Ectodermal cell (in vitro differentiated cells): ENCODE results near the gene ANGEL1.
A peak's percentile ranks its signal among the peaks of the same experiment; 100 is the strongest.

Experiments
- H3K27ac ChIP-seq: 2 replicates; pipeline ENCODE4 v1.7.0; 2013; ENCODE audit warnings: mild to moderate bottlenecking, low read depth, low read length; ENCODE audit not compliant: insufficient read depth, poor library complexity, severe bottlenecking
- H3K27me3 ChIP-seq: 2 replicates; pipeline ENCODE4 v1.7.0; 2013; ENCODE audit warnings: mild to moderate bottlenecking, low read length; ENCODE audit not compliant: insufficient read depth, control insufficient read depth, poor library complexity, severe bottlenecking
- H3K36me3 ChIP-seq: one replicate; pipeline ENCODE4 v1.7.0; 2013; ENCODE audit warnings: low read length; ENCODE audit not compliant: control insufficient read depth, insufficient read depth
- H3K4me1 ChIP-seq: one replicate; pipeline ENCODE4 v1.7.0; 2013; ENCODE audit warnings: low read length; ENCODE audit not compliant: control insufficient read depth, insufficient read depth
- H3K4me3 ChIP-seq: 2 replicates; pipeline ENCODE4 v1.7.0; 2013; ENCODE audit warnings: low read depth, low read length, control low read depth; ENCODE audit not compliant: insufficient read depth
- H3K9me3 ChIP-seq: 2 replicates; pipeline ENCODE4 v1.7.0; 2013; ENCODE audit warnings: mild to moderate bottlenecking, low read length, moderate library complexity; ENCODE audit not compliant: control insufficient read depth
- WGBS, 2 experiments: methylation state at CpG; one replicate each; pipeline ENCODE4 v1.1.7; 2013; ENCODE audit warnings: missing lambda C conversion rate in 2 of 2; 5-methylcytosine and 5-hydroxymethylcytosine counted together

Gene ANGEL1

GRCh38 chr14:76820700-76821099 is 8.0 kb upstream of the ANGEL1 start:
- 88 to 100% methylated on average over 1 to 2 of the region's 2 CpGs for WGBS, 2 experiments
- no peaks in the 10 kb centered on the region for H3K9me3 ChIP-seq
- H3K4me1 ChIP-seq, result no peaks in the 10 kb centered on the region
- H3K27me3 ChIP-seq, result peaks cover 4% of the 10 kb centered on the region
- H3K27ac ChIP-seq, result no peak overlapping the region
- H3K4me3 ChIP-seq, result no peak overlapping the region
- no peaks in the 10 kb centered on the region for H3K36me3 ChIP-seq

- WGBS, 2 experiments, result 86 to 90% methylated on average over 7 of the region's 7 CpGs
- Histone ChIP-seq H3K27ac (no peak overlapping the region), H3K9me3 (no peaks in the 10 kb centered on the region), H3K27me3 (peaks cover 4% of the 10 kb centered on the region), H3K4me3 (no peak overlapping the region), H3K36me3 (no peaks in the 10 kb centered on the region), H3K4me1 (peaks cover 7% of the 10 kb centered on the region)
Observed at GRCh38 chr14:76814726-76815645, 2.3 kb upstream of the ANGEL1 start.

GRCh38 chr14:76812093-76812421 is 625 bp downstream of the ANGEL1 start:
- Histone ChIP-seq H3K4me1 (peaks cover 7% of the 10 kb centered on the region), H3K27me3 (peaks cover 4% of the 10 kb centered on the region), H3K27ac (no peak overlapping the region), H3K4me3 (peak overlapping the region; percentile 78), H3K36me3 (peaks cover 12% of the 10 kb centered on the region), H3K9me3 (no peaks in the 10 kb centered on the region)
- 1% methylated on average over 20 of the region's 20 CpGs for WGBS, 2 experiments

GRCh38 chr14:76811561-76811960 is 1.1 kb downstream of the ANGEL1 start:
- Histone ChIP-seq H3K4me1 (peaks cover 7% of the 10 kb centered on the region), H3K27ac (no peak overlapping the region), H3K27me3 (peaks cover 1% of the 10 kb centered on the region), H3K9me3 (no peaks in the 10 kb centered on the region), H3K36me3 (peaks cover 12% of the 10 kb centered on the region), H3K4me3 (peak overlapping the region; percentile 78)
- WGBS, 2 experiments, result 83 to 90% methylated on average over 4 of the region's 4 CpGs

- 28 to 30% methylated on average over 9 of the region's 9 CpGs for WGBS, 2 experiments
- Histone ChIP-seq H3K36me3 (peaks cover 12% of the 10 kb centered on the region), H3K4me1 (peaks cover 7% of the 10 kb centered on the region), H3K27ac (no peak overlapping the region), H3K9me3 (no peaks in the 10 kb centered on the region), H3K27me3 (no peaks in the 10 kb centered on the region), H3K4me3 (no peak overlapping the region)
Observed at GRCh38 chr14:76810953-76811400, 1.7 kb downstream of the ANGEL1 start.

GRCh38 chr14:76810525-76810924 is 2.2 kb downstream of the ANGEL1 start:
- Histone ChIP-seq H3K27me3 (no peaks in the 10 kb centered on the region), H3K4me1 (peaks cover 7% of the 10 kb centered on the region), H3K9me3 (no peaks in the 10 kb centered on the region), H3K4me3 (no peak overlapping the region), H3K27ac (no peak overlapping the region), H3K36me3 (peaks cover 12% of the 10 kb centered on the region)
- WGBS, 2 experiments, result 86 to 93% methylated on average over 3 of the region's 3 CpGs

- H3K36me3 ChIP-seq, result peaks cover 18% of the 10 kb centered on the region
- H3K27ac ChIP-seq, result no peak overlapping the region
- H3K4me1 ChIP-seq, result peaks cover 7% of the 10 kb centered on the region
- 94 to 95% methylated on average over 4 of the region's 4 CpGs for WGBS, 2 experiments
- H3K27me3 ChIP-seq, result no peaks in the 10 kb centered on the region
- no peaks in the 10 kb centered on the region for H3K9me3 ChIP-seq
- H3K4me3 ChIP-seq, result no peak overlapping the region
Observed at GRCh38 chr14:76808990-76809389, 3.7 kb downstream of the ANGEL1 start.

- H3K36me3 ChIP-seq, result peaks cover 26% of the 10 kb centered on the region
- H3K4me1 ChIP-seq, result peaks cover 7% of the 10 kb centered on the region
- no peak overlapping the region for H3K27ac ChIP-seq
- no peaks in the 10 kb centered on the region for H3K27me3 ChIP-seq
- WGBS, 2 experiments, result 80 to 100% methylated on average over 1 of the region's 1 CpG
- no peak overlapping the region for H3K4me3 ChIP-seq
- no peaks in the 10 kb centered on the region for H3K9me3 ChIP-seq
Observed at GRCh38 chr14:76808011-76808410, 4.7 kb downstream of the ANGEL1 start.

- WGBS, 2 experiments, result 93 to 95% methylated on average over 12 of the region's 12 CpGs
- peaks cover 35% of the 10 kb centered on the region for H3K36me3 ChIP-seq
Observed at GRCh38 chr14:76806446-76806845, 6.2 kb downstream of the ANGEL1 start.

GRCh38 chr14:76793956-76794355 is 18.7 kb downstream of the ANGEL1 start:
- H3K9me3 ChIP-seq, result no peaks in the 10 kb centered on the region
- H3K4me1 ChIP-seq, result no peaks in the 10 kb centered on the region
- no peak overlapping the region for H3K27ac ChIP-seq
- no peak overlapping the region for H3K4me3 ChIP-seq
- H3K27me3 ChIP-seq, result no peaks in the 10 kb centered on the region
- H3K36me3 ChIP-seq, result peaks cover 11% of the 10 kb centered on the region
- 91 to 95% methylated on average over 3 to 5 of the region's 5 CpGs for WGBS, 2 experiments

More at GRCh38 chr14:76806446-76806845, 6.2 kb downstream of the ANGEL1 start:
- H3K9me3 ChIP-seq, result no peaks in the 10 kb centered on the region
- H3K27me3 ChIP-seq, result no peaks in the 10 kb centered on the region
- H3K4me3 ChIP-seq, result no peak overlapping the region
- H3K4me1 ChIP-seq, result peaks cover 3% of the 10 kb centered on the region
- no peak overlapping the region for H3K27ac ChIP-seq
